Measurements from ENCODE around the gene RAB11FIP5. TPM values are rescaled to one million over a fixed set of nuclear protein-coding genes. Genes with fewer than 3 reads are reported as not detected.

RAB11FIP5 gene
- total and polyA plus RNA-seq, 9 donors = 16.1 to 57.3 (median 25.0) TPM

DNA sequence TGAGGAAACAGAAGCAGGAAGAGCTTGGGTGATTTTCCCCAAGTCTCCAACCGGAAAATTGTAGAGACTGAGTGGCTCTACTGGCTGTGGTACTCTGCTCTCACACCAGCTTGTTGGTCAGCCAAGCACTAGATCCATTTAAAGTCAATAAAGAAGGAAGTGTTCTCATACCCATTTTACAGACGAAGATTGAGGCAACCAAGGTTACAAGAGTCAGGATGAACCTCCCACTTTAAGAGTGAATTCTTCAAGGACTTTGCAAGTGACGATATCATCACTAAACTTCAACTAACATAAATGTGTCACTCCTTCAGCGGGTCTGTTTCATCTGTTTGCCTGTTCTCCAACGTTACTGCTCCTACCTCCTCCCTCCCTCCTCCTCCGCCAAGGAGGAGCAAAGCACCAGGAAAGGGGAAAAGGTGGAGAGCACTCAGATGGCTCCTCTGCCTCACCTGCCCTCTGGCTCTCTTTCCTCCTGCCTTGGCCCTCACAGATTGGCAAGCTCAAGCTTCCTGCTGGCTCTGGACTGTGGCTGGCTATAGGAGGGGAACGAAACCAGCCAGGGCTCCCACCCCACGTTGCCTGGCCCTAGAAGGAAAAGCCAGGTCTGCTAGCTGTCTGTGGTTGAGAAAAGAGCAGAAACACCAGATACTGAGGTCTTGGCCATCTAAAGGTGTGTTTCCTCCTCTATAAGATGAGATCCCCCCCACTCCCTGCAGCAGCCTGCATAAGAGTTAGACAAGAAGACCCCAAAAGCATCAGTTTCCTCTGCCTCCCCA lies 3.6 kb upstream of the RAB11FIP5 start:
- 61 to 64% (median 64%) methylated on average over 8 of the region's 8 CpGs for WGBS, 3 donors
- TF ChIP-seq, protein P1, sequence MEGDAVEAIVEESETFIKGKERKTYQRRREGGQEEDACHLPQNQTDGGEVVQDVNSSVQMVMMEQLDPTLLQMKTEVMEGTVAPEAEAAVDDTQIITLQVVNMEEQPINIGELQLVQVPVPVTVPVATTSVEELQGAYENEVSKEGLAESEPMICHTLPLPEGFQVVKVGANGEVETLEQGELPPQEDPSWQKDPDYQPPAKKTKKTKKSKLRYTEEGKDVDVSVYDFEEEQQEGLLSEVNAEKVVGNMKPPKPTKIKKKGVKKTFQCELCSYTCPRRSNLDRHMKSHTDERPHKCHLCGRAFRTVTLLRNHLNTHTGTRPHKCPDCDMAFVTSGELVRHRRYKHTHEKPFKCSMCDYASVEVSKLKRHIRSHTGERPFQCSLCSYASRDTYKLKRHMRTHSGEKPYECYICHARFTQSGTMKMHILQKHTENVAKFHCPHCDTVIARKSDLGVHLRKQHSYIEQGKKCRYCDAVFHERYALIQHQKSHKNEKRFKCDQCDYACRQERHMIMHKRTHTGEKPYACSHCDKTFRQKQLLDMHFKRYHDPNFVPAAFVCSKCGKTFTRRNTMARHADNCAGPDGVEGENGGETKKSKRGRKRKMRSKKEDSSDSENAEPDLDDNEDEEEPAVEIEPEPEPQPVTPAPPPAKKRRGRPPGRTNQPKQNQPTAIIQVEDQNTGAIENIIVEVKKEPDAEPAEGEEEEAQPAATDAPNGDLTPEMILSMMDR (IDR thresholded peaks at IDR 0.05) = no peak
- no peak for TF ChIP-seq POLR2A (IDR thresholded peaks at IDR 0.05)
- no peak for TF ChIP-seq EP300 (IDR thresholded peaks at IDR 0.05)
- H3K4me3 ChIP-seq = no peak overlapping the region
- no peaks in the 10 kb centered on the region for H3K36me3 ChIP-seq
- intact Hi-C loops (cut with DNase I) = no loop called here
- peaks cover 1% of the 10 kb centered on the region for H3K4me1 ChIP-seq (ENCODE audit: insufficient read depth)
- H3K27ac ChIP-seq = no peak overlapping the region
- H3K27me3 ChIP-seq = no peaks in the 10 kb centered on the region
- H3K9me3 ChIP-seq = no peaks in the 10 kb centered on the region
- DNase-seq = no peak

DNA sequence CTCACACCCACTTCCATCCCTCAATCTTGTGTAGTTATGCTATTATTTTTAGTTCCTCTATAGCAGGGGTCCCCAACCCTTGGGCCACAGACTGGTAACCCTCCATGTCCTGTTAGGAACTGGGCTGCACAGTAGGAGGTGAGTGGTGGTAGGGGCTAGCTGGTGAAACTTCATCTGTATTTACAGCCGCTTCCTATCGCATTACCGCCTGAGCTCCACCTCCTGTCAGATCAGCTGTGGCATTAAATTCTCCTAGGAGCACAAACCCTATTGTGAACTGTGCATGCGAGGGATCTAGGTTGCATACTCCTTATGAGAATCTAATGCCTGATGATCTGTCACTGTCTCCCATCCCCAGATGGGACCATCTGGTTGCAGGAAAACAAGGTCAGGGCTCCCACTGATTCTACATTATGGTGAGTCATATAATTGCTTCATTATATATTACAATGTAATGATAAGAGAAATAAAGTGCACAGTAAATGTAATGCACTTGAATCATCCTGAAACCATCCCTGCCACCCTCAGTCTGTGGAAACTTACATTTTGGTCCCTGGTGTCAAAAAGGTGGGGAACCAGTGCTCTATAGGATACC lies 1.6 kb upstream of the RAB11FIP5 start:
- no peak overlapping the region for H3K27ac ChIP-seq
- TF ChIP-seq EP300 (IDR thresholded peaks at IDR 0.05) (no peak), POLR2A (IDR thresholded peaks at IDR 0.05) (no peak)
- TF ChIP-seq, protein P1 (IDR thresholded peaks at IDR 0.05) = no peak
- no peak for DNase-seq
- intact Hi-C loops (cut with DNase I) = loop anchor here in 1 of 4 donors (5.0 kb wide), 1 partner anchor 42 kb away; the partner anchor contains the start of gene SFXN5
- H3K36me3 ChIP-seq = no peaks in the 10 kb centered on the region
- peaks cover 7% of the 10 kb centered on the region for H3K4me1 ChIP-seq (ENCODE audit: insufficient read depth)
- WGBS, 3 donors = 97% methylated on average over 4 of the region's 4 CpGs
- H3K9me3 ChIP-seq = no peaks in the 10 kb centered on the region
- no peak overlapping the region for H3K4me3 ChIP-seq
- H3K27me3 ChIP-seq = no peaks in the 10 kb centered on the region

DNA sequence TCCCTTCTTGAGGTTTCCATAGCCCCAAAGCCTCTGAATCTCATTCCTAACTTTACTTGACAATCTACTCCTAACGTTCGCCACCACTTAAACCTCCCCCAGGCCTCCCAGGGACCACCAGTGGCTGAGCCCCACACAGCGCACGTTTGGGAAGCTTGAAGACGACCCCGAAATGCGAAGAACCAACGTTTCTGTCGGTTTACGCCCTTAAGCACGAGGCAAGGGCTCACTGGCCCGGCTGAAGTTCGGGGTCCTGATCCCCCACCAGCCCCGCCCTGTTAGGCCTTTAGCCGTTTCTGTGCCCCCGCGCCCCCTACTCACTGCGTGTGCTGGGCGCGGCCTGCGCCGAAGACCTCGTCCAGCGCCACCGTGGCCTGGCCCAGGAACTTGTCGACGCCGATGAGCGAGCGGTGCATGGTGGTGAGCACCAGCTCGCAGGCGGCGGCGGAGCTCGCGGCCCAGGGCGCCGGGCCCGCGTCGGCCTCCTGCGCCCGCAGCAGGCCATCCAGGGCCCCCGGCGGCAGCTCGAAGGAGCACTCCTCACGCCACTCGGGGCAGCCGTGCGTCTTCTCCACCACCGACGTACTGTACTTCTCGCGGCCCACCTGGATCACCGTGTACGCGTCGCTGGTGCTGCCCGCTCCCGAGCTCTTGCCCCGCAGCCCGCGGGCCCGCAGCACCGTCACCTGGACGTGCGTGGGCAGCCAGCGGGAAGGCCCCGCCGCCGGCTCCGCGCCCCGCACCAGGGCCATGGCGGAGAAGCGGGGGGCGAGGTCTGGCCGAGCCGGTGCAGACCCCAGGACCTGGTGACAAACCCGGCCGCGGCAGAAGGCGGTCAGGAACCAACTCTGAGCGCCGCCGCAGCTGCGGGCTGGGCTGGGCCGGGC lies 479 bp downstream of the RAB11FIP5 start:
- peak overlapping the region; percentile 71 for H3K4me3 ChIP-seq
- no peaks in the 10 kb centered on the region for H3K27me3 ChIP-seq
- no peaks in the 10 kb centered on the region for H3K36me3 ChIP-seq
- H3K27ac ChIP-seq = peak overlapping the region; percentile 31 to 69
- DNase-seq = peak in 4 of 5 donors; percentile 31 to 60 (median 42)
- WGBS, 3 donors = 1% methylated on average over 77 to 88 of the region's 88 CpGs
- no peaks in the 10 kb centered on the region for H3K9me3 ChIP-seq
- peaks cover 12% of the 10 kb centered on the region for H3K4me1 ChIP-seq (ENCODE audit: insufficient read depth)
- intact Hi-C loops (cut with DNase I) = loop anchor here in 1 of 4 donors (5.0 kb wide), 1 partner anchor 40 kb away; the partner anchor contains the start of gene SFXN5
- TF ChIP-seq POLR2A (IDR thresholded peaks at IDR 0.05) (peak; percentile 39), EP300 (IDR thresholded peaks at IDR 0.05) (no peak)
- TF ChIP-seq, protein P1 (IDR thresholded peaks at IDR 0.05) = peak in 1 of 3 donors; percentile 11
